A673 (cell line): Measurements from ENCODE around the gene SYTL5.

Experiments used
- EZH2 ChIP-seq: fragments of 200-600 bp; sonication (generic); IDR thresholded peaks from 2 replicates; pipeline ENCODE4 v1.6.1; 2017; ENCODE audit warnings: borderline replicate concordance, low read depth, mild to moderate bottlenecking, mixed read lengths, antibody characterized with exemption, low read length; ENCODE audit not compliant: poor library complexity, severe bottlenecking
- TF ChIP-seq, protein P1 (sequence below): fragments of 300-800, 200-600 bp; sonication (generic); conservative IDR thresholded peaks from 2 replicates; pipeline ENCODE4 v1.5.1; 2017; ENCODE audit warnings: low read depth, mild to moderate bottlenecking, antibody characterized with exemption, low read length, moderate library complexity, mixed read lengths

DNA sequence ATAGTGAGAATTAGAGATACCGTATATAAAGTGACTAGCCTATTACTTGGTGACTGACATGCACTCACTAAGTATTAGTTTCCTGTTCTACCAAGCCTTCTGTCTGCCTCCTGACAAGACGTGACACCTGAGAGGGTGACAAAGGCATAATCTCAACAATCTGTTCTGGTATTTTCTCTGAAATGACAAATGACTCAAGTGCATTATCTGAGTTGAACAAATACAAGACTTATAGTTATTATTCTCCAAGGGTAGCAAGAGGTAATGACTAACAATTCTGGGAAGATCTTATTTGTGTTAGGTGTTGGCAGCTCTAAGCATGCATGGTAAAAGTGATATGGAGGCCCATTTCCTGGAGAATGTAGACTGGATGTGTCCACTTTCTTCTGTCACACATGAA, 60.6 kb downstream of the SYTL5 start:
- TF ChIP-seq, protein P1, sequence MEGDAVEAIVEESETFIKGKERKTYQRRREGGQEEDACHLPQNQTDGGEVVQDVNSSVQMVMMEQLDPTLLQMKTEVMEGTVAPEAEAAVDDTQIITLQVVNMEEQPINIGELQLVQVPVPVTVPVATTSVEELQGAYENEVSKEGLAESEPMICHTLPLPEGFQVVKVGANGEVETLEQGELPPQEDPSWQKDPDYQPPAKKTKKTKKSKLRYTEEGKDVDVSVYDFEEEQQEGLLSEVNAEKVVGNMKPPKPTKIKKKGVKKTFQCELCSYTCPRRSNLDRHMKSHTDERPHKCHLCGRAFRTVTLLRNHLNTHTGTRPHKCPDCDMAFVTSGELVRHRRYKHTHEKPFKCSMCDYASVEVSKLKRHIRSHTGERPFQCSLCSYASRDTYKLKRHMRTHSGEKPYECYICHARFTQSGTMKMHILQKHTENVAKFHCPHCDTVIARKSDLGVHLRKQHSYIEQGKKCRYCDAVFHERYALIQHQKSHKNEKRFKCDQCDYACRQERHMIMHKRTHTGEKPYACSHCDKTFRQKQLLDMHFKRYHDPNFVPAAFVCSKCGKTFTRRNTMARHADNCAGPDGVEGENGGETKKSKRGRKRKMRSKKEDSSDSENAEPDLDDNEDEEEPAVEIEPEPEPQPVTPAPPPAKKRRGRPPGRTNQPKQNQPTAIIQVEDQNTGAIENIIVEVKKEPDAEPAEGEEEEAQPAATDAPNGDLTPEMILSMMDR, result no peak
- TF ChIP-seq EZH2, result no peak
